ENCODE measurements around the gene THADA.

Gene THADA

DNA sequence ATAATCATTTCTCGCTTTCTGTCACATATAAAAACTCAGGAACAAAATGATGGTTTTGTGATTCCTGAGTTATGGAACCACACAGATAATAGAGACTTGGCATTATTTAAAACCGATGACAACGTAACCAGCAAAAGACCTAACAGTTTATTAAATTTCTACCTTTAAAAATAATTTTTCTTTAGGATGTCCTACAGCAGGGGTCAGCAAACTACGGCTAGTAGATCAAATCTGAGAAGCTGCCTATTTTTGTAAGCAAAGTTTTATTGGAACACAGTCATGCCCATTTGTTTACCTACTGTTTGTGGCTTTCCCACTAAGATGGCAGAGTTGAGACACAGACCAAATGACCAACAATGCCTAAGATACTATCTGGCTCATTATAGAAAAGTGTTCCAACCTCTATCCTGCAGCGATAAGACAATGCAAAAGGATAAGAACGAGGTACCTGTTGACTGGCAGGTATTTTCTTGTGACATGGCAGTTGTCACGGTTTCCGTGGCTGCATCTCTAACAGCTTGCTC lies 316.5 kb downstream of the THADA start:
- peaks cover 4% of the 10 kb centered on the region for H3K27me3 Mint-ChIP-seq (ENCODE audit: low read depth, poor library complexity)
- H3K9me3 Mint-ChIP-seq: peaks cover 22% of the 10 kb centered on the region
- H3K4me1 Mint-ChIP-seq: peaks cover 30% of the 10 kb centered on the region
- H3K27ac Mint-ChIP-seq: no peak overlapping the region
- TF ChIP-seq, protein P1, sequence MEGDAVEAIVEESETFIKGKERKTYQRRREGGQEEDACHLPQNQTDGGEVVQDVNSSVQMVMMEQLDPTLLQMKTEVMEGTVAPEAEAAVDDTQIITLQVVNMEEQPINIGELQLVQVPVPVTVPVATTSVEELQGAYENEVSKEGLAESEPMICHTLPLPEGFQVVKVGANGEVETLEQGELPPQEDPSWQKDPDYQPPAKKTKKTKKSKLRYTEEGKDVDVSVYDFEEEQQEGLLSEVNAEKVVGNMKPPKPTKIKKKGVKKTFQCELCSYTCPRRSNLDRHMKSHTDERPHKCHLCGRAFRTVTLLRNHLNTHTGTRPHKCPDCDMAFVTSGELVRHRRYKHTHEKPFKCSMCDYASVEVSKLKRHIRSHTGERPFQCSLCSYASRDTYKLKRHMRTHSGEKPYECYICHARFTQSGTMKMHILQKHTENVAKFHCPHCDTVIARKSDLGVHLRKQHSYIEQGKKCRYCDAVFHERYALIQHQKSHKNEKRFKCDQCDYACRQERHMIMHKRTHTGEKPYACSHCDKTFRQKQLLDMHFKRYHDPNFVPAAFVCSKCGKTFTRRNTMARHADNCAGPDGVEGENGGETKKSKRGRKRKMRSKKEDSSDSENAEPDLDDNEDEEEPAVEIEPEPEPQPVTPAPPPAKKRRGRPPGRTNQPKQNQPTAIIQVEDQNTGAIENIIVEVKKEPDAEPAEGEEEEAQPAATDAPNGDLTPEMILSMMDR (IDR thresholded peaks at IDR 0.05): no peak
- peaks cover 48% of the 10 kb centered on the region for H3K36me3 Mint-ChIP-seq (ENCODE audit: low read depth)
- no peak overlapping the region for H3K4me3 Mint-ChIP-seq
- DNase-seq: no peak

DNA sequence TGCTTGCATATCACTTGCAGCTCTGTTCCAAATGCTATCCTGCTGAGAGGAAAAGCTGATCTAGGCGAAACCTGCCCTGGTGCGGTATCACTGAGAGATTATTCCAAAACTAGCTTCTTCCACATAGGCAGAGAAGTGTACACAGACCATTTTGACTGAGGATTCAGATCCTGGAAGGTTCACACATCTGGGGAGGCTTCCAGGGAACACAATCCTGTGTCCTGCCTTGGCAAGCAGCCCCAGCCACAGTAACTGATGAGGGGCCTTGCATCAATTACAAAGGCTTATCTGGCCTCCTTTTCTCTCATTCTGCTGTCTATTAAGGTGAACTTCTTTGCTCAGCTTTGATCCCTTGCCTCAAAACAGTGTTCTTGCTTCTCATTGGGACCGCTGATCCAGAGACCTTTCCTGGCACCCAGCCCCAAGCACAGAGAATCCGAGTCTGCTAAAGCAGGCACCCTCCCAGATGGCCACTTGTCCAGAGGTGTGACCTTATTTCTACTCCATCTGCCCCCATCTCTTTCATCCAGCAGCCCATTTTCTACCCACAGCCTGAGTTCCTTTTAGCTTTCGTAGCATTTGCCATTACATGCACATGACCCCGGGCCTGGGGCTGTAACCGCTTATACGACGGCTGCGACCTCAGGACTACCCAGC lies 317.1 kb downstream of the THADA start:
- Mint-ChIP-seq H3K4me1 (peaks cover 37% of the 10 kb centered on the region), H3K27me3 (ENCODE audit: low read depth, poor library complexity) (peaks cover 4% of the 10 kb centered on the region), H3K4me3 (no peak overlapping the region), H3K36me3 (ENCODE audit: low read depth) (peaks cover 41% of the 10 kb centered on the region), H3K9me3 (peaks cover 15% of the 10 kb centered on the region), H3K27ac (peak overlapping the region; percentile 49)
- TF ChIP-seq, protein P1 (IDR thresholded peaks at IDR 0.05): no peak
- no peak for DNase-seq

DNA sequence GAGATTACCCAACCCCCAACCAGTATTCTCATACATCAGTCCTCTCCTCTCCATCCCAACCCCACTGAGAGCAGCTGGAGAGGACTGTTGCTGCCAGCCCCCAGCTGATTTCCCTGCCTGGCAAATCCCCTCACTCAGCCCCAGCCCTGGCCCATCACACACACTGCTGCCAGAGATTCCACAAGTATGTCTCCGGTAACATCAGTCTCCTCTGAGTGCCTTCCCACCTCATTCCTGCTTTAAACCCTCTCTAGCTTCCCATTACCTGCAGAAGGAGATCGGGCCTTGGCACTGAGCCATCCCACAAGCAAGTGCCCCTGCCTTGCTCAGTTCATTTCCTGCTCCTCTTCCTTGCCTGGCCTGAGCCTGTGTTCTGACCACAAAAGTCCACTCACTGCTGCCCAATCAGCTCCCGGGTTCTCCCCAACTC lies 318.9 kb downstream of the THADA start:
- TF ChIP-seq, protein P1 (IDR thresholded peaks at IDR 0.05): no peak
- no peak overlapping the region for H3K4me3 Mint-ChIP-seq
- H3K36me3 Mint-ChIP-seq (ENCODE audit: low read depth): peaks cover 28% of the 10 kb centered on the region
- H3K9me3 Mint-ChIP-seq: no peaks in the 10 kb centered on the region
- H3K4me1 Mint-ChIP-seq: peaks cover 38% of the 10 kb centered on the region
- no peak for DNase-seq
- peaks cover 4% of the 10 kb centered on the region for H3K27me3 Mint-ChIP-seq (ENCODE audit: low read depth, poor library complexity)
- H3K27ac Mint-ChIP-seq: peak overlapping the region; percentile 11

DNA sequence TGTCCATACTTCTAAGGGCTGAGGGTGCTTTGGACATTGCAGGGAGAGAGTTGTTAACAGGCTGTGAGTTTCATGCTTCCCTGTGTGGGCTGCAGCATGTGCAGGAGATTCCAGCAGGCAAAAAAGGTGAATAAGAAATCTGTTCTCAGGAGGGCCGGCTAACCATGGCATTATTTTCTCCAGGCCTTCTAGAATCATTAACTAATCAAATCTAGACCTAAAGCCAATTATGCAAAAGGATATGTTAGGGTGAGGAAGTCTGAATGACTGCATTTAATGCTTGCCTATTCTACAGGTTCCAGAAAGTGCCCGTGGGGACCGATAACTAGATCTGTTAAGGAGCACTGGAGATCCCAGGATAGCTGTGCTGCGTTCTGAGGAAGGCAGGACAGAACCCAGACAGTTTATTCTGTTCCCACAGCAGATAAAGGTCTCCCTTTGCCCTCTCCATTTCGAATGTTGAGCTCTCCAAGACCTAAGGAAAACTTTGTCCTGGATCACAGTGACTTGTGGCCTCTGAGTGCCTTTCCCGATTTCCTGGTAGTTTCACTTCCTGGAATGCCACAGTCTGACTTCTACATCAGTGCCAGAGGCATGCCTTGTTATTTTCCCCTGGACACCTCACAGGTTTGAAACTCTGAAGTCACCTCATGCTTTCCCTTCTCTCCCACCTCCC lies 319.4 kb downstream of the THADA start:
- DNase-seq: no peak
- H3K4me3 Mint-ChIP-seq: no peak overlapping the region

DNA sequence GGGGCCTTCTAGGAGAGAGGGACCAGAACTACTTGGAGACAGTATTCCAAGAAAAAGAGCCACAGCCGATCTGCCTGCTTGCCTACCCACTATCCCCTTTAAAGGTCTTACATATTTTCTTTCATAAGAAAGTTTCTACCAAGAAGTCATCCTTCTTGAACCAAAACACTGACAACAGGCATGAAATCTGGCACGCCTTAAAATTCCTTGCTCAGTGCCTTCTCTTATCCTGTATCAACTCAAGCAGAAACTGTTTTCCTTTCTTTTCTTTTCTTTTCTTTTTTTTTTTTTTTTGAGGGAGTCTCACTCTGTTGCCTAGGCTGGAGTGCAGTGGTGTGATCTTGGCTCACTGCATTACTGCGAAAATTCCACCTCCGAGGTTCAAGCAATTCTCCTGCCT lies 321.1 kb downstream of the THADA start:
- TF ChIP-seq, protein P1 (IDR thresholded peaks at IDR 0.05): no peak
- no peaks in the 10 kb centered on the region for H3K27me3 Mint-ChIP-seq (ENCODE audit: low read depth, poor library complexity)
- no peak for DNase-seq
- H3K4me3 Mint-ChIP-seq: no peak overlapping the region
- H3K4me1 Mint-ChIP-seq: peaks cover 47% of the 10 kb centered on the region
- H3K36me3 Mint-ChIP-seq (ENCODE audit: low read depth): peaks cover 12% of the 10 kb centered on the region
- no peaks in the 10 kb centered on the region for H3K9me3 Mint-ChIP-seq
- no peak overlapping the region for H3K27ac Mint-ChIP-seq

More for the DNA sequence above, 319.4 kb downstream of the THADA start:
- peaks cover 38% of the 10 kb centered on the region for H3K4me1 Mint-ChIP-seq
- H3K9me3 Mint-ChIP-seq: no peaks in the 10 kb centered on the region
- H3K36me3 Mint-ChIP-seq (ENCODE audit: low read depth): peaks cover 25% of the 10 kb centered on the region
- TF ChIP-seq, protein P1 (IDR thresholded peaks at IDR 0.05): no peak
- peak overlapping the region; percentile 11 for H3K27ac Mint-ChIP-seq
- H3K27me3 Mint-ChIP-seq (ENCODE audit: low read depth, poor library complexity): peaks cover 1% of the 10 kb centered on the region
